ENCODE measurements around the gene DCST1.

DNA sequence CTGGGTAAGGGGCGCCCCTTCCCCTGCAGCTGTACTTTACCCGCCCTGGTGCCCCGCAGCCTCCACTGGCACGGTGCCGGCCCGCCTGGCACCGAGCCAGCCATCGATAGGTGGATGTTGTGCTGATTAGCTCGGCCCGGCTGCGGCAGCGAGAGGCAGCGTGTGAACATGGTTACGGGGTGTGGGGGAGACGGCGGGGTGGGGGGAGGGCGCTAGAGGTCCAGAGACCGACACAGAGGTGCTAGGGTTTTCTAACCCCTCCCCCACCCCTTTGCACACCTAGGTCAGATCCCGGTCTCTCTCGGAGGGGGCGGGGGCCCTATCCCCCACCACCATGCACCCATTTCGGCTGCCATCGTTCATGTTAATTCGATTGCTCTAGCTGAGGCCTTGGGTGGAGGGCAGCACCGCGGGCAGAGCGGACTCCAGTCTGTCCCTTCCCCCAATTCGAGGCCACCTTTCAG, 36.6 kb downstream of the DCST1 start:
- TF ChIP-seq, protein P1, sequence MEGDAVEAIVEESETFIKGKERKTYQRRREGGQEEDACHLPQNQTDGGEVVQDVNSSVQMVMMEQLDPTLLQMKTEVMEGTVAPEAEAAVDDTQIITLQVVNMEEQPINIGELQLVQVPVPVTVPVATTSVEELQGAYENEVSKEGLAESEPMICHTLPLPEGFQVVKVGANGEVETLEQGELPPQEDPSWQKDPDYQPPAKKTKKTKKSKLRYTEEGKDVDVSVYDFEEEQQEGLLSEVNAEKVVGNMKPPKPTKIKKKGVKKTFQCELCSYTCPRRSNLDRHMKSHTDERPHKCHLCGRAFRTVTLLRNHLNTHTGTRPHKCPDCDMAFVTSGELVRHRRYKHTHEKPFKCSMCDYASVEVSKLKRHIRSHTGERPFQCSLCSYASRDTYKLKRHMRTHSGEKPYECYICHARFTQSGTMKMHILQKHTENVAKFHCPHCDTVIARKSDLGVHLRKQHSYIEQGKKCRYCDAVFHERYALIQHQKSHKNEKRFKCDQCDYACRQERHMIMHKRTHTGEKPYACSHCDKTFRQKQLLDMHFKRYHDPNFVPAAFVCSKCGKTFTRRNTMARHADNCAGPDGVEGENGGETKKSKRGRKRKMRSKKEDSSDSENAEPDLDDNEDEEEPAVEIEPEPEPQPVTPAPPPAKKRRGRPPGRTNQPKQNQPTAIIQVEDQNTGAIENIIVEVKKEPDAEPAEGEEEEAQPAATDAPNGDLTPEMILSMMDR (IDR thresholded peaks at IDR 0.05), result no peak
- no peak for TF ChIP-seq POLR2AphosphoS5 (IDR thresholded peaks at IDR 0.05)
- no peak for TF ChIP-seq EP300 (IDR thresholded peaks at IDR 0.05)
- TF ChIP-seq POLR2A (IDR thresholded peaks at IDR 0.05; ENCODE audit: low read depth), result no peak

Measured in esophagus muscularis mucosa (tissue), 4 donors.